ENCODE results near the gene CPXM2. TPM values are rescaled to one million over a fixed set of nuclear protein-coding genes. Genes with fewer than 3 reads are reported as not detected.

CPXM2 gene
- total RNA-seq, 1 experiment from 2014 or later, result not detected

DNA sequence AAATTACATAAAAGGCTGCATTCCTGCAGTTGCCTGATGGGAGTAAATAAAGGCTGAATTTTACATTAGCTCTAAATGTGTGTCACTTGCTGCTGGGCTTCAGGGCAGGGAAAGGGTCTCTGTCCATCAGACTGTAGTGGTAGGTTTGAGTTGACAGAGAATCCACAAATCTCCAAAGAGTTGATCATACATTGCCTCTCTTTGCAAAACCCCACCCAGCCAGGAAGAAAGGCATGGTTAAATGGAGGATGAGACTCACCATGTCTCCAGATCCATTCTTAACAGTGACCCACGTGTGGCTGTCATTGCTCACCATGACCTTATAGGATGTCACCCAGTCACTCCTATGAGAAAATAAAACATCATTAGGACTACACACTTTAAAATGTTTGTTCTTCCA, 92.8 kb downstream of the CPXM2 start:
- POLR2A ChIA-PET, result no interaction called here
- H3K36me3 ChIP-seq (ENCODE audit: control insufficient read depth, insufficient read depth, low read length), result no peaks in the 10 kb centered on the region
- no peaks in the 10 kb centered on the region for H3K9me3 Mint-ChIP-seq (ENCODE audit: unreplicated experiment)
- H3K27ac Mint-ChIP-seq (ENCODE audit: unreplicated experiment), result no peak overlapping the region
- no peaks in the 10 kb centered on the region for H3K4me1 Mint-ChIP-seq (ENCODE audit: low read depth, unreplicated experiment)
- no peaks in the 10 kb centered on the region for H3K36me3 Mint-ChIP-seq (ENCODE audit: insufficient read depth, unreplicated experiment)
- no TSS peak for BruUV-seq (replicated peaks)
- intact Hi-C loops (cut with micrococcal nuclease; ENCODE audit: unreplicated experiment), result no loop called here
- H3K9me3 ChIP-seq, result no peaks in the 10 kb centered on the region
- DNase-seq, result no peak
- H3K4me3 ChIP-seq (ENCODE audit: low read depth, low read length), result no peak overlapping the region
- H3K4me3 Mint-ChIP-seq (ENCODE audit: unreplicated experiment), result no peak overlapping the region
- no peaks in the 10 kb centered on the region for H3K27me3 ChIP-seq (replicated peaks; ENCODE audit: control insufficient read depth, insufficient read depth, low read length)
- CTCF ChIA-PET, result interaction anchor here (0.6 kb wide), 1 partner anchor 151 kb away, joined by 6 read pairs; no protein-coding TSS in a partner anchor
- H3K4me1 ChIP-seq, result no peaks in the 10 kb centered on the region
- TF ChIP-seq, protein P1, sequence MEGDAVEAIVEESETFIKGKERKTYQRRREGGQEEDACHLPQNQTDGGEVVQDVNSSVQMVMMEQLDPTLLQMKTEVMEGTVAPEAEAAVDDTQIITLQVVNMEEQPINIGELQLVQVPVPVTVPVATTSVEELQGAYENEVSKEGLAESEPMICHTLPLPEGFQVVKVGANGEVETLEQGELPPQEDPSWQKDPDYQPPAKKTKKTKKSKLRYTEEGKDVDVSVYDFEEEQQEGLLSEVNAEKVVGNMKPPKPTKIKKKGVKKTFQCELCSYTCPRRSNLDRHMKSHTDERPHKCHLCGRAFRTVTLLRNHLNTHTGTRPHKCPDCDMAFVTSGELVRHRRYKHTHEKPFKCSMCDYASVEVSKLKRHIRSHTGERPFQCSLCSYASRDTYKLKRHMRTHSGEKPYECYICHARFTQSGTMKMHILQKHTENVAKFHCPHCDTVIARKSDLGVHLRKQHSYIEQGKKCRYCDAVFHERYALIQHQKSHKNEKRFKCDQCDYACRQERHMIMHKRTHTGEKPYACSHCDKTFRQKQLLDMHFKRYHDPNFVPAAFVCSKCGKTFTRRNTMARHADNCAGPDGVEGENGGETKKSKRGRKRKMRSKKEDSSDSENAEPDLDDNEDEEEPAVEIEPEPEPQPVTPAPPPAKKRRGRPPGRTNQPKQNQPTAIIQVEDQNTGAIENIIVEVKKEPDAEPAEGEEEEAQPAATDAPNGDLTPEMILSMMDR (IDR thresholded peaks at IDR 0.05; ENCODE audit: insufficient read depth in 1 of 2, low read depth in 1 of 2, low read length in 1 of 2, severe bottlenecking in 1 of 2, unreplicated experiment in 1 of 2), result no peak
- H3K27me3 Mint-ChIP-seq (ENCODE audit: insufficient read depth, unreplicated experiment), result peaks cover 11% of the 10 kb centered on the region

DNA sequence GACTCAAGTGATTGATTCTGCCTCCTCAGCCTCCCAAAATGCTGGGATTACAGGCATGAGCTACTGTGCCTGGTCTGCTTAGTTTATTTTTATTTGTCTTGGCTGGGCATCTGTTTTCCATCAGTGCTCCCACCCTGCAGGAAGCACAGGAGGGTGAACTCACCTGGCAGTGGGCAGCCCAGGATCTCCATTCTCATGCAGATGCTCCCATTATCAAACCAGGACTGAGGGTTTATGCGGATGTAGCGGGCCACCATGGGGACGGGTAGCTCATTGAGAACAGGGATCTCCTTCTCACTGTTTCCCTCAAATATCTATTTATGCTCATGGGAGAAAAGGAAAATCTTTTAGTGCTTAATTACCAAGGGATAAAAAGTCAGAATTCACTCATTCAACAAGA, 93.8 kb downstream of the CPXM2 start:
- Mint-ChIP-seq H3K9me3 (ENCODE audit: unreplicated experiment) (no peaks in the 10 kb centered on the region), H3K4me3 (ENCODE audit: unreplicated experiment) (no peak overlapping the region), H3K4me1 (ENCODE audit: low read depth, unreplicated experiment) (no peaks in the 10 kb centered on the region), H3K27ac (ENCODE audit: unreplicated experiment) (no peak overlapping the region), H3K27me3 (ENCODE audit: insufficient read depth, unreplicated experiment) (peaks cover 11% of the 10 kb centered on the region), H3K36me3 (ENCODE audit: insufficient read depth, unreplicated experiment) (no peaks in the 10 kb centered on the region)
- H3K4me3 ChIP-seq (ENCODE audit: low read depth, low read length), result no peak overlapping the region
- ChIA-PET POLR2A (no interaction called here), CTCF (no interaction called here)
- TF ChIP-seq, protein P1 (IDR thresholded peaks at IDR 0.05; ENCODE audit: insufficient read depth in 1 of 2, low read depth in 1 of 2, low read length in 1 of 2, severe bottlenecking in 1 of 2, unreplicated experiment in 1 of 2), result no peak
- intact Hi-C loops (cut with micrococcal nuclease; ENCODE audit: unreplicated experiment), result no loop called here
- no peaks in the 10 kb centered on the region for H3K4me1 ChIP-seq
- no TSS peak for BruUV-seq (replicated peaks)
- no peaks in the 10 kb centered on the region for H3K9me3 ChIP-seq
- DNase-seq, result no peak
- H3K27me3 ChIP-seq (replicated peaks; ENCODE audit: control insufficient read depth, insufficient read depth, low read length), result no peaks in the 10 kb centered on the region
- H3K36me3 ChIP-seq (ENCODE audit: control insufficient read depth, insufficient read depth, low read length), result no peaks in the 10 kb centered on the region

DNA sequence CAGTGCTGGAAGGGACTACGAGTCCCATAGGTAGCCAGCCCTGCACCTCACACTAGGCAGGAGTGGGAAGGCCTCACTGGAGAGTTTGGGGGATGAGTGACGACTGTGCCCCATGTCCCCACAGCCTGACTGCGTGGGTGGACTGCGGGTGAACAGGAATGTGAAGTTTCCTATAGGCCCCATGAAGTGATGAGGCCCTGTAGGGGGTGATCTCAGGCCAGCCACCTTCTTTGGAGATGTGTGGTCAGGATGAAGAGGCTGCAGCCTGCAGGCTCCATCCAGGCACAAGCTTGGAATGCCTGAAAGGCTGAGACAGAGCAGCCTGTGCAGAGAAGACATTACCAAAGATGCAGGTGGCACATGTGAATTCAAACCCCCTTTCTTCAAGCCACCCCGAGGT, 94.9 kb downstream of the CPXM2 start:
- no TSS peak for BruUV-seq (replicated peaks)
- ChIA-PET CTCF (no interaction called here), POLR2A (no interaction called here)
- Histone ChIP-seq H3K36me3 (ENCODE audit: control insufficient read depth, insufficient read depth, low read length) (no peaks in the 10 kb centered on the region), H3K4me1 (no peaks in the 10 kb centered on the region), H3K27me3 (replicated peaks; ENCODE audit: control insufficient read depth, insufficient read depth, low read length) (no peaks in the 10 kb centered on the region), H3K4me3 (ENCODE audit: low read depth, low read length) (no peak overlapping the region), H3K9me3 (no peaks in the 10 kb centered on the region)
- Mint-ChIP-seq H3K36me3 (ENCODE audit: insufficient read depth, unreplicated experiment) (no peaks in the 10 kb centered on the region), H3K9me3 (ENCODE audit: unreplicated experiment) (peaks cover 3% of the 10 kb centered on the region), H3K27ac (ENCODE audit: unreplicated experiment) (no peak overlapping the region), H3K27me3 (ENCODE audit: insufficient read depth, unreplicated experiment) (peaks cover 10% of the 10 kb centered on the region), H3K4me3 (ENCODE audit: unreplicated experiment) (no peak overlapping the region), H3K4me1 (ENCODE audit: low read depth, unreplicated experiment) (no peaks in the 10 kb centered on the region)
- no peak for DNase-seq
- intact Hi-C loops (cut with micrococcal nuclease; ENCODE audit: unreplicated experiment), result no loop called here
- TF ChIP-seq, protein P1 (IDR thresholded peaks at IDR 0.05; ENCODE audit: insufficient read depth in 1 of 2, low read depth in 1 of 2, low read length in 1 of 2, severe bottlenecking in 1 of 2, unreplicated experiment in 1 of 2), result no peak

Data from Caco-2 (cell line).